ENCODE measurements around the gene SH2B2. TPM values are rescaled to one million over a fixed set of nuclear protein-coding genes. Genes with fewer than 3 reads are reported as not detected.

SH2B2 gene
- polyA plus RNA-seq, 1 donor from 2014 or later, result 27.3 TPM

DNA sequence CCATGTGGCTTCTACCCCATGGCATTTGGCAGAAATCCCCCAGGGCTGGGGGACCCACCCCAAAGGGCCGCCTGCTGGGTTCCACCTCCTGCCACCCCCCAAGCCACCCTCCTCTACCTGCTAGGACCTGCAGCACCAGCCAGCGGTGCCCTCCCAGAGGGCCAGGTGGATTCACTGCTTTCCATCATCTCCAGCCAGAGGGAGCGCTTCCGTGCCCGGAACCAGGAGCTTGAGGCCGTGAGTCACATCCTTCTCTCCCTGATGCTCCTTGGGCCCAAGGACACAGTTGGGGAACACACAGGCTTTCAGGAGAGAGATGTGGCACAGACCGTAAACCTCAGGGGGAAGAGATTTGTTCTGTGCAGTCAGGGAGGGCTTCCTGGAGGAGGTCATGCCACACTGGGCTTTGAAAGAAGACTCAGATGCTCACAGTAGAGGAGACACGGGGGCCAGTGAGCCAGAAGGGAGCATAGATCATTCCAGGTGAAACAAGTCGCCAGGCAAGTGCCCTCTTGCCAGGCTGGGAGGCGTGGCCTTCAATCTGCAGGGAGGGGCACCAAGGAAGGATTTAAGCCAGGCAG, 11.5 kb upstream of the SH2B2 start:
- H3K4me2 ChIP-seq (ENCODE audit: low read length), result no peak overlapping the region
- H3K36me3 ChIP-seq (ENCODE audit: insufficient read depth, low read length), result no peaks in the 10 kb centered on the region
- H3K27ac ChIP-seq (ENCODE audit: low read length), result no peak overlapping the region
- H3F3A ChIP-seq (ENCODE audit: insufficient read depth, low read length, poor library complexity, severe bottlenecking), result no peaks in the 10 kb centered on the region
- no peak overlapping the region for H3K4me3 ChIP-seq (ENCODE audit: low read length)
- no peaks in the 10 kb centered on the region for H4K20me1 ChIP-seq (ENCODE audit: insufficient read depth)
- no peaks in the 10 kb centered on the region for H3K79me2 ChIP-seq (replicated peaks; ENCODE audit: insufficient read depth, low read length)
- H2AFZ ChIP-seq (ENCODE audit: low read depth, low read length), result no peak overlapping the region
- TF ChIP-seq EP300 (conservative IDR thresholded peaks at IDR 0.05; ENCODE audit: poor library complexity, severe bottlenecking) (no peak), POLR2AphosphoS5 (IDR thresholded peaks at IDR 0.05) (no peak), EZH2 (IDR thresholded peaks at IDR 0.05; ENCODE audit: borderline replicate concordance, insufficient read depth, low read length, poor library complexity, severe bottlenecking) (no peak), TAF1 (IDR thresholded peaks at IDR 0.05; ENCODE audit: low read depth) (no peak), RAD21 (conservative IDR thresholded peaks at IDR 0.05) (no peak)
- TF ChIP-seq, protein P1, sequence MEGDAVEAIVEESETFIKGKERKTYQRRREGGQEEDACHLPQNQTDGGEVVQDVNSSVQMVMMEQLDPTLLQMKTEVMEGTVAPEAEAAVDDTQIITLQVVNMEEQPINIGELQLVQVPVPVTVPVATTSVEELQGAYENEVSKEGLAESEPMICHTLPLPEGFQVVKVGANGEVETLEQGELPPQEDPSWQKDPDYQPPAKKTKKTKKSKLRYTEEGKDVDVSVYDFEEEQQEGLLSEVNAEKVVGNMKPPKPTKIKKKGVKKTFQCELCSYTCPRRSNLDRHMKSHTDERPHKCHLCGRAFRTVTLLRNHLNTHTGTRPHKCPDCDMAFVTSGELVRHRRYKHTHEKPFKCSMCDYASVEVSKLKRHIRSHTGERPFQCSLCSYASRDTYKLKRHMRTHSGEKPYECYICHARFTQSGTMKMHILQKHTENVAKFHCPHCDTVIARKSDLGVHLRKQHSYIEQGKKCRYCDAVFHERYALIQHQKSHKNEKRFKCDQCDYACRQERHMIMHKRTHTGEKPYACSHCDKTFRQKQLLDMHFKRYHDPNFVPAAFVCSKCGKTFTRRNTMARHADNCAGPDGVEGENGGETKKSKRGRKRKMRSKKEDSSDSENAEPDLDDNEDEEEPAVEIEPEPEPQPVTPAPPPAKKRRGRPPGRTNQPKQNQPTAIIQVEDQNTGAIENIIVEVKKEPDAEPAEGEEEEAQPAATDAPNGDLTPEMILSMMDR (IDR thresholded peaks at IDR 0.05; ENCODE audit: poor library complexity, severe bottlenecking), result no peak
- H3K9ac ChIP-seq (ENCODE audit: low read length), result no peak overlapping the region
- no peaks in the 10 kb centered on the region for H3K9me3 ChIP-seq (ENCODE audit: low read length)
- H3K9me2 ChIP-seq (ENCODE audit: insufficient read depth, low read length), result no peaks in the 10 kb centered on the region
- no peaks in the 10 kb centered on the region for H3K27me3 ChIP-seq (ENCODE audit: insufficient read depth, low read depth, low read length)

DNA sequence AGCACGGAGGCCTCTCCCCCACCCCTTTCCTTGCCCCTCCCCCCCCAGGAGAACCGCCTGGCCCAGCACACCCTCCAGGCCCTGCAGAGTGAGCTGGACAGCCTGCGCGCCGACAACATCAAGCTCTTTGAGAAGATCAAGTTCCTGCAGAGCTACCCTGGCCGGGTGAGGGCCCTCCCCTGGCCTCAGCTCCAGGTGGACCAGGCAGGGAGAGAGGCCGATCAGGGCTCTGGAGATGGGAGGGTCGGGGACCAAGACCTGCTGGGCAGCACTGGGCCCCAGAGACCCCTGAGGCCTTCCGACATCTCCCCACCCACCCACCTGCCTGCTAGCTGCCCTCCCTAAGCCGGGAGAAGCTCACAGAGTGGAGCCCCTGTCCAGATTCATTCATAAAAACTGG, 8.8 kb upstream of the SH2B2 start:
- Histone ChIP-seq H3K4me2 (ENCODE audit: low read length) (no peak overlapping the region), H3K27me3 (ENCODE audit: insufficient read depth, low read depth, low read length) (no peaks in the 10 kb centered on the region), H3K79me2 (replicated peaks; ENCODE audit: insufficient read depth, low read length) (no peaks in the 10 kb centered on the region), H2AFZ (ENCODE audit: low read depth, low read length) (no peak overlapping the region), H3K9me2 (ENCODE audit: insufficient read depth, low read length) (no peaks in the 10 kb centered on the region), H3K9me3 (ENCODE audit: low read length) (no peaks in the 10 kb centered on the region), H4K20me1 (ENCODE audit: insufficient read depth) (no peaks in the 10 kb centered on the region), H3K36me3 (ENCODE audit: insufficient read depth, low read length) (no peaks in the 10 kb centered on the region), H3K4me3 (ENCODE audit: low read length) (no peak overlapping the region), H3F3A (ENCODE audit: insufficient read depth, low read length, poor library complexity, severe bottlenecking) (no peaks in the 10 kb centered on the region), H3K9ac (ENCODE audit: low read length) (no peak overlapping the region), H3K27ac (ENCODE audit: low read length) (no peak overlapping the region)
- TF ChIP-seq, protein P2, sequence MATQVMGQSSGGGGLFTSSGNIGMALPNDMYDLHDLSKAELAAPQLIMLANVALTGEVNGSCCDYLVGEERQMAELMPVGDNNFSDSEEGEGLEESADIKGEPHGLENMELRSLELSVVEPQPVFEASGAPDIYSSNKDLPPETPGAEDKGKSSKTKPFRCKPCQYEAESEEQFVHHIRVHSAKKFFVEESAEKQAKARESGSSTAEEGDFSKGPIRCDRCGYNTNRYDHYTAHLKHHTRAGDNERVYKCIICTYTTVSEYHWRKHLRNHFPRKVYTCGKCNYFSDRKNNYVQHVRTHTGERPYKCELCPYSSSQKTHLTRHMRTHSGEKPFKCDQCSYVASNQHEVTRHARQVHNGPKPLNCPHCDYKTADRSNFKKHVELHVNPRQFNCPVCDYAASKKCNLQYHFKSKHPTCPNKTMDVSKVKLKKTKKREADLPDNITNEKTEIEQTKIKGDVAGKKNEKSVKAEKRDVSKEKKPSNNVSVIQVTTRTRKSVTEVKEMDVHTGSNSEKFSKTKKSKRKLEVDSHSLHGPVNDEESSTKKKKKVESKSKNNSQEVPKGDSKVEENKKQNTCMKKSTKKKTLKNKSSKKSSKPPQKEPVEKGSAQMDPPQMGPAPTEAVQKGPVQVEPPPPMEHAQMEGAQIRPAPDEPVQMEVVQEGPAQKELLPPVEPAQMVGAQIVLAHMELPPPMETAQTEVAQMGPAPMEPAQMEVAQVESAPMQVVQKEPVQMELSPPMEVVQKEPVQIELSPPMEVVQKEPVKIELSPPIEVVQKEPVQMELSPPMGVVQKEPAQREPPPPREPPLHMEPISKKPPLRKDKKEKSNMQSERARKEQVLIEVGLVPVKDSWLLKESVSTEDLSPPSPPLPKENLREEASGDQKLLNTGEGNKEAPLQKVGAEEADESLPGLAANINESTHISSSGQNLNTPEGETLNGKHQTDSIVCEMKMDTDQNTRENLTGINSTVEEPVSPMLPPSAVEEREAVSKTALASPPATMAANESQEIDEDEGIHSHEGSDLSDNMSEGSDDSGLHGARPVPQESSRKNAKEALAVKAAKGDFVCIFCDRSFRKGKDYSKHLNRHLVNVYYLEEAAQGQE (IDR thresholded peaks at IDR 0.05; ENCODE audit: borderline replicate concordance), result no peak
- TF ChIP-seq EP300 (conservative IDR thresholded peaks at IDR 0.05; ENCODE audit: poor library complexity, severe bottlenecking), result no peak
- TF ChIP-seq EZH2 (IDR thresholded peaks at IDR 0.05; ENCODE audit: borderline replicate concordance, insufficient read depth, low read length, poor library complexity, severe bottlenecking), result no peak
- no peak for TF ChIP-seq SMC3 (conservative IDR thresholded peaks at IDR 0.05; ENCODE audit: poor library complexity)
- no peak for TF ChIP-seq POLR2AphosphoS5 (IDR thresholded peaks at IDR 0.05)
- no peak for TF ChIP-seq RAD21 (conservative IDR thresholded peaks at IDR 0.05)
- TF ChIP-seq, protein P1 (IDR thresholded peaks at IDR 0.05; ENCODE audit: poor library complexity, severe bottlenecking), result no peak
- TF ChIP-seq TAF1 (IDR thresholded peaks at IDR 0.05; ENCODE audit: low read depth), result no peak
- TF ChIP-seq MXI1 (conservative IDR thresholded peaks at IDR 0.05; ENCODE audit: poor library complexity, severe bottlenecking), result no peak

Measured in neural cell (in vitro differentiated cells).